Breast epithelium (tissue), 4 donors: Measurements from ENCODE around the gene UBE2N. TPM values are rescaled to one million over a fixed set of nuclear protein-coding genes. Genes with fewer than 3 reads are reported as not detected.

Experiments used
- DNase-seq, 2 donors: peaks; one replicate each; pipeline ENCODE4 v3.0.0-alpha.2; 2019; ENCODE audit warnings: low spot score in 2 of 2
- H3K27ac ChIP-seq, 2 donors: fragments of 200-600 bp; sonication (generic) in 1 of 2; one replicate each; pipeline ENCODE4 v1.5.1; 2016 to 2019; ENCODE audit warnings: mild to moderate bottlenecking in 1 of 2
- H3K27me3 ChIP-seq, 2 donors: fragments of 200-600 bp; sonication (generic) in 1 of 2; one replicate each; pipeline versions ENCODE4 v1.5.1 to v1.6.0; 2017 to 2019; ENCODE audit warnings: control low read depth in 1 of 2, mild to moderate bottlenecking in 1 of 2
- H3K36me3 ChIP-seq: fragments of 200-600 bp; one replicate; pipeline ENCODE4 v1.5.1; 2019
- H3K4me1 ChIP-seq, 2 donors: fragments of 200-600 bp; sonication (generic); one replicate each; pipeline ENCODE4 v1.5.1; 2016 to 2019; ENCODE audit warnings: control low read depth in 1 of 2
- H3K4me3 ChIP-seq, 3 donors: fragments of 200-600 bp; sonication (generic); 1 replicate in 2 of 3; 2 replicates in 1 of 3; pipeline ENCODE4 v1.5.1; 2016 to 2019; ENCODE audit warnings: mild to moderate bottlenecking in 3 of 3, moderate library complexity in 2 of 3
- H3K9me3 ChIP-seq, 2 donors: fragments of 200-600 bp; sonication (generic) in 1 of 2; one replicate each; pipeline ENCODE4 v1.5.1; 2016 to 2019; ENCODE audit warnings: control low read depth in 1 of 2
- POLR2A ChIP-seq: fragments of 450-650 bp; IDR thresholded peaks from one replicate; pipeline ENCODE4 v1.6.1; 2016; ENCODE audit warnings: antibody characterized with exemption, mild to moderate bottlenecking, moderate library complexity
- POLR2AphosphoS5 ChIP-seq, 3 donors: sonication (generic); formaldehyde crosslinking; IDR thresholded peaks; one replicate each; pipeline ENCODE4 v1.6.1; 2017; ENCODE audit warnings: antibody characterized with exemption in 3 of 3
- intact Hi-C: fragments of 100-400 bp; cut with DNase I; formaldehyde crosslinking; loops from one replicate; pipeline ENCODE4 v1.15.1; 2023; ENCODE audit warnings: low total_unique reads
- total RNA-seq, 3 donors: library from RNA; depleted of rRNA; stranded (reverse); fragments of >200 nt; gene quantifications; one replicate each; pipeline ENCODE4 v1.1.0, GENCODE V29; 2016
- TF ChIP-seq, protein P1 (sequence below), 3 donors: fragments of 450-650 bp; IDR thresholded peaks; one replicate each; pipeline ENCODE4 v1.5.1; 2016 to 2017; ENCODE audit warnings: antibody characterized with exemption in 3 of 3, mild to moderate bottlenecking in 3 of 3, moderate library complexity in 3 of 3

UBE2N gene
- total RNA-seq, 3 donors from 2014 or later, result 23.0 to 47.7 (median 43.3) TPM

DNA sequence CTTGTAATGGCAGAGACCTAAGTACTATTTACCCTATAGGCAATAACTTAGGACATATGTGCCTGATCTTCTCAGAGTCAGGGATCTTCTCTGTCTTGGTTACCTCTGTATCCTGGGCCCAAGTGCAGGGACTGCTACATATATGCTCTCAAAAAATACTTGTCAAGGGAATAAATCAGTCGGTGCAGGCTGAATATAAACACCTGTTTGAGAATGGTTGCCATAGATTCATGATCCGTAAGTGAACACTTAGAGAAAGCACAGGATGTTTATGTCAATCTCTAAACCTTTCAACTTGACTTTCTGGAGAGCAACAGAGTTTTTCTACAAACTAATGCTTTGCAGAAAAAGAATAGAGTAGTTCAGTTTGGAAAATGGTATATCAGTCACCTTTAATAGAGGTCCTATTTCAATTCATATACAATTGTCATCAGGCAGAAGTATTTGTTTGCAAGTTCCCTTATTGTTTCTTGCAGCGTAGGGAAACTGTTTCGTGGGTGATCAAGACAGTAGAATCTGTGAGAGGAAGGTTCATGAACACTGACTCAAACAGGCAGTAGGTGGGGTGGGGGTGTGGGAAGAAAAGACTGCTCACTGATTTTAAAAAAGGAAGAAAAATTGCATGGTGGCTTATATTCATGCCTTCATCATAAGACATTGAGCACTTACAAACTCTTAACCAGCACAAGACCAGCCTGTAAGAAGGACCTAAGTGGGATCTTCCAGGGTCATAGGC, 6.0 kb upstream of the UBE2N start:
- H3K27ac ChIP-seq, result no peak overlapping the region
- no peaks in the 10 kb centered on the region for H3K9me3 ChIP-seq
- H3K36me3 ChIP-seq, result no peaks in the 10 kb centered on the region
- TF ChIP-seq POLR2A (no peak), POLR2AphosphoS5 (IDR thresholded peaks at IDR 0.05) (no peak)
- TF ChIP-seq, protein P1, sequence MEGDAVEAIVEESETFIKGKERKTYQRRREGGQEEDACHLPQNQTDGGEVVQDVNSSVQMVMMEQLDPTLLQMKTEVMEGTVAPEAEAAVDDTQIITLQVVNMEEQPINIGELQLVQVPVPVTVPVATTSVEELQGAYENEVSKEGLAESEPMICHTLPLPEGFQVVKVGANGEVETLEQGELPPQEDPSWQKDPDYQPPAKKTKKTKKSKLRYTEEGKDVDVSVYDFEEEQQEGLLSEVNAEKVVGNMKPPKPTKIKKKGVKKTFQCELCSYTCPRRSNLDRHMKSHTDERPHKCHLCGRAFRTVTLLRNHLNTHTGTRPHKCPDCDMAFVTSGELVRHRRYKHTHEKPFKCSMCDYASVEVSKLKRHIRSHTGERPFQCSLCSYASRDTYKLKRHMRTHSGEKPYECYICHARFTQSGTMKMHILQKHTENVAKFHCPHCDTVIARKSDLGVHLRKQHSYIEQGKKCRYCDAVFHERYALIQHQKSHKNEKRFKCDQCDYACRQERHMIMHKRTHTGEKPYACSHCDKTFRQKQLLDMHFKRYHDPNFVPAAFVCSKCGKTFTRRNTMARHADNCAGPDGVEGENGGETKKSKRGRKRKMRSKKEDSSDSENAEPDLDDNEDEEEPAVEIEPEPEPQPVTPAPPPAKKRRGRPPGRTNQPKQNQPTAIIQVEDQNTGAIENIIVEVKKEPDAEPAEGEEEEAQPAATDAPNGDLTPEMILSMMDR (IDR thresholded peaks at IDR 0.05), result no peak
- no peaks in the 10 kb centered on the region for H3K4me1 ChIP-seq
- H3K4me3 ChIP-seq, result no peak overlapping the region
- intact Hi-C loops, result no loop called here
- H3K27me3 ChIP-seq, result no peaks in the 10 kb centered on the region
- DNase-seq, result no peak

DNA sequence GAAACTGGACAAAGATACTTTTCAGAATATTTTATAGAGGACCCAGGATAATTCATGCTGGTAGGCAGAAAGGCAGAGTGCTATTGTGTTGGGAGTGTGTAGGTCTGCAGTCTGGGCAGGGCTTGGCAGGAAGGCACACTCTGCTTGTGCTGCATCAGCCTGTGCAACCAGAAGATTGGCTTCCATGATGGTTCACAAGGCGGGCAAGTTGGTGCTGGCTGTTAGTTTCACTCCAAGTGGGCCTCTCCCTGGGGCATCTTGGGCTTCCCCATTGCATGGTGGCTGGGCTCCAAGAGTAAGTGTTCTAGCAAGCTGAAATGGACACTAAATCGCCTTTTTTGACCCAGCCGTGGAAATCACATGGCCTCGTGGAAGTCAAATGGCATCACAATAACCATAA, 1.8 kb upstream of the UBE2N start:
- Histone ChIP-seq H3K27ac (no peak overlapping the region), H3K4me1 (peaks cover 0 to 3% of the 10 kb centered on the region in 2 donors), H3K27me3 (no peaks in the 10 kb centered on the region), H3K36me3 (no peaks in the 10 kb centered on the region), H3K9me3 (no peaks in the 10 kb centered on the region), H3K4me3 (no peak overlapping the region)
- no peak for TF ChIP-seq POLR2AphosphoS5 (IDR thresholded peaks at IDR 0.05)
- TF ChIP-seq, protein P1 (IDR thresholded peaks at IDR 0.05), result no peak
- TF ChIP-seq POLR2A, result no peak
- DNase-seq, result no peak
- intact Hi-C loops, result no loop called here

DNA sequence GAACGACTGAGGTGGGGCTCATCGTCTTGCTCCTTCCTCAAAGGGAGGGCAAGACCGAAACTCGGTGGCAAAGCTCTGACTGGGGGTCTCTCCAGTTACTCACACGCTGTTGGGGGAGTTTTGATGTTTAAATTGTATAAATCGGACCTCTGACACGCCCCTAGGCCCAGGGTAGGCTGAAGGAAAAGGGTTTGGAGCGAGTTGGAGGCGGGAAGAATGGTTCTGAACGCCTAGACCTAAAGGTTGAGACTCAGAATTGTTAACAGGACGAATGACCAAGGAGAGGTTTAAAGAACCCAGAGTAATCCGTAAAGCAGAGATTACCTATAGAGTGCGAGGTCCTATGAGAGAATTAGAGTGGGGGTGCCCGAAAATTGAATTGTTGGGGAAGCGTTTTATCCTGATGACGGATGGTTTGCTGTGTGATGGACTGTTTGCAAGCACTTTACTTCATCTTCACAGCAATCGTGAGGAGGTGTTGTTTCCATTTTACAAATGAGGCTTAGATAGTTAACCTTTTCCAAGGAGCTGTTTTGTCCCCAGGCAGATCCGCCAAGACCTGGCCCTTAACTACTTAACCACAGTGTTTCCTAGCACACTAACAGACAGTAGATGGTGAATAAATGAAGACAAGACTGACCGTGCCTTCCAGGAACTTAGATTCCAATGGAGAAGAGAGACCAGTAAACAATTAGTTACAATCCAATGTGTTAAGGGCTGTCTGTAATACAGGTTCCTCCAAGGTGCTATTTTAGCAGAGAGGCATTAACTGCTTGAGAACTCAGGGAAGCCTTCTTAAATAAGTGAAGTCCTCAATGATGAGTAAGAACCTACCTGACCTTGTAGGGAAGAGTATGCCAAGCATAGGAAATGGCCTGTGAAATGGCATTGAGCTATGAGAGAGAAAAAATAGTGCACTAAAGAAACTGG, 929 bp upstream of the UBE2N start:
- no peak for DNase-seq
- H3K4me1 ChIP-seq, result peaks cover 0 to 3% of the 10 kb centered on the region in 2 donors
- peak overlapping the region; percentile 87 to 99 (median 98) for H3K4me3 ChIP-seq
- H3K36me3 ChIP-seq, result no peaks in the 10 kb centered on the region
- TF ChIP-seq POLR2AphosphoS5 (IDR thresholded peaks at IDR 0.05), result peak in 1 of 3 donors; percentile 5
- TF ChIP-seq, protein P1 (IDR thresholded peaks at IDR 0.05), result peak in 1 of 3 donors; percentile 22
- TF ChIP-seq POLR2A, result no peak
- no peaks in the 10 kb centered on the region for H3K27me3 ChIP-seq
- H3K9me3 ChIP-seq, result no peaks in the 10 kb centered on the region
- intact Hi-C loops, result no loop called here
- peak overlapping the region; percentile 94 to 97 for H3K27ac ChIP-seq

DNA sequence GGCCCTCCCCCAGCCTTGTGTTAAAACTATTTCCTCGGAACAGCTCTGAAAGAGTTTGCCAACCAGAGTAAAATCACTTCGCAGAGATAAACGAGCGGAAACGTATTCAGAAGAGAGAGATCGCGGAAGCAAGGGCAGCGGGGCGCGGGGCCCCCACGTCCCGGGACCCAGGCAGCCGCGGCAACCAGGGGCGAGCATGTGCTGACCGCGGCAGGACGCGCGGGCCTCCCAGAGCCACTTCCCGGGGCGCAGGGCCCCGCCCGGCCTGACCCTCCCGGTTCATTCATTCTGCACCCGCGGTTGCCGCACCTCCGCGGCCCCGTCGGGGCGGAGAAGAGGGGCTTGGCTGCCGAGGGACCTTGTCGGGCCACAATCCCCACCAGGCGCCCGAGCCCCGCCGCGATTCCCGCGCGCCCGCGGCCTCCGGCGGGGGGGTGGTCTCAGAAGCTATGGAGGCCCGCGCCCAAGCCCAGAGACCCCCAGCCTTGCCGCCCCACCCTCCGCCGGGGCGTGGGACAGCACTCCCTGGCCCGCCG, 598 bp downstream of the UBE2N start:
- no peaks in the 10 kb centered on the region for H3K9me3 ChIP-seq
- peaks cover 0 to 3% of the 10 kb centered on the region in 2 donors for H3K4me1 ChIP-seq
- no peaks in the 10 kb centered on the region for H3K36me3 ChIP-seq
- no peak for DNase-seq
- H3K27me3 ChIP-seq, result no peaks in the 10 kb centered on the region
- peak overlapping the region; percentile 87 to 99 (median 98) for H3K4me3 ChIP-seq
- H3K27ac ChIP-seq, result peak overlapping the region; percentile 94 to 97
- no peak for TF ChIP-seq POLR2AphosphoS5 (IDR thresholded peaks at IDR 0.05)
- no peak for TF ChIP-seq POLR2A
- intact Hi-C loops, result no loop called here

DNA sequence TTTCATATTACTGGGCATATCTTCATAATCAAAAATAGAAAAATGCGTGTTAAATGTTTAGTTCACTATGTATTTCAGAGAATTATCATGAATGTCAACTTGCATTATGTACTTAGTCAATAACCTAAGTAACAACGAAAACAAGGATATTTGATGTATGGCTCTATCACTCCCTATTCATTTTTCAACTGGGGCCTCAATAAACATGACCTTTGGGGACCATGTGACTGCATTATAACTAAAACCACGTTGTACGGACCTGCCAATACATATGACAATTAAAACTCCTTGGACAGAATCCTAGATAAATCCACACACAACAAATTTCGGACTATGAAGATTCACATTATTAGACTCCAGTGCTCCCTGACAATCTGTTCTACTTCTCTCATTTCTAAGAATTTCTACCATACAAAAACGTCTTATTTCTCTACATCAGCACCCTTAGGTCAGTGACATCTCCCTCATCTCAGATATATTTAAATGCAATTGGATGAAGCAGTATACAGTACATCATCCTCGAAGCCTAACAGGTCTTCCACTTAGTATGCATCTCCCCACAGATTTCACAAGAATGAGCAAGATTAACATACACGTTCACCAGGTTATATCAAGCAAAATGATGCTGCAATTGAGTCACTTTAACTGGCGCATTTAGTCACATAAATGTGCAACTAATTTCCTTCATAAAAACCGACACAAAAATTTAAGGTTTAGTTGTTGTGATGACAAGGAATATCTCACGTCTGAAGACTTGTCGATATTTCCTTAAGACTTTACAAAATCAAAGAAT, 1.5 kb downstream of the UBE2N start:
- Histone ChIP-seq H3K4me3 (peak overlapping the region; percentile 87 to 99 (median 98)), H3K4me1 (peaks cover 0 to 3% of the 10 kb centered on the region in 2 donors), H3K9me3 (no peaks in the 10 kb centered on the region), H3K36me3 (no peaks in the 10 kb centered on the region), H3K27ac (no peak overlapping the region), H3K27me3 (no peaks in the 10 kb centered on the region)
- intact Hi-C loops, result no loop called here
- TF ChIP-seq POLR2A, result no peak
- TF ChIP-seq POLR2AphosphoS5 (IDR thresholded peaks at IDR 0.05), result no peak
- TF ChIP-seq, protein P1 (IDR thresholded peaks at IDR 0.05), result no peak
- no peak for DNase-seq
